HK-2 (cell line): Measurements from ENCODE around the gene SCAPER.
"Not testable (repeated sequence)": the region's sequence is repeated elsewhere in the genome, so short reads cannot be mapped to it uniquely, and the experiment has no call there.

Source experiments
- DNase-seq: peaks from one replicate; pipeline ENCODE4 v3.0.0-alpha.2; 2018; ENCODE audit not compliant: unreplicated experiment

Gene SCAPER

DNA sequence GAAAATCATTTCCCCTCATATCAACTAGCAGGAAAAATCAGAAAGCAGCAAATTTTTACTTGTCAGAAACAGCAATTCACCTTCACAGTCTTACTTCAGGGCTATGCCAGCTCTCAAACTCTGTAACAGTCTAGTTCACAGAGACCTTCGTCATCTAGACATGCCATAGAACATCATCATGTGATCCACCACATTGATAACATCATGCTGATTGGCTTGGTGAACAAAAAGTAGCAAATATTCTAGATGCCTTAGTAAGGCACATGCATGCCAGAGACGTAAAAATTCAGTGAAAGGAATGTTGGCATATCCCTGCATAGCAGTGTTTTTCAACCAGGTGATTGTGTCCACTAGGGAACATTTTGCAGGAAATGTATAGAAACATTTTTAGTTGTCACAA lies 8.6 kb upstream of the SCAPER start:
- DNase-seq = no peak

DNA sequence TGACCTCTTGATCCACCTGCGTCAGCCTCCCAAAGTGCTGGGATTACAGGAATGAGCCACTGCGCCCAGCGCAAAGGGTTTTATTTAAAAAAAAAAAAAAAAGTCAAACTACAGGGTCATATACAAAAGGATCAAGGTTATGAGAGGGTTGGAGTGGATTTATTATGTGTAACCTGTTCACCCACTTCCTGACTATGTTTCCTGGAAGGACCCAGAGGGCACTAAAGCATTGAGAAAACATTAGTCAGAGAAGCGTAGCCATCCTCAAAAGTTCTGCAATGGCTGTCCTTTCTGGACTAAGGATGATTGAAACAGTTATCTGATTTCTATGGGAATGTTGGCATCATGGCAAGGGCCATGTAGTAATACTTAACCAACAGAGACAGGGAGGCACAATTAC lies 7.3 kb upstream of the SCAPER start:
- no peak for DNase-seq

DNA sequence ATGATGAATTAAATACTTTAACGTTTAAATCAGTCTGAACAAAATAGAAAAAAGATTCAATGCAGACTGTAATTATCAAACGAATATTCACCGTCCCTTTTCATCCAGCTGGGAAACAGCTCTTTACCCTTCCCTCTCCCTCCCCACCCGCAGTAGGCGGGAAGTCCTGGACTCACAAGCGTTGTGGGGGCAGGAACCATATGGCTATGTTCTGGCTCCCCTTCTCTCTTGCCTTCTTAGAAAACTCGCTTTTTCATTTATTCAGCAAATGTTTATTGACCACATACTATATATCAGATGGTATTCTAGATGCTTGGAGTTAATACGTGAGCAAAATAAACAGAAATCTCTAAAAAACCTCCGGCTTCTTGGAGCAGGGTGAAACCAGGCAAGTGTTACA lies 715 bp upstream of the SCAPER start:
- DNase-seq = peak; percentile 3

DNA sequence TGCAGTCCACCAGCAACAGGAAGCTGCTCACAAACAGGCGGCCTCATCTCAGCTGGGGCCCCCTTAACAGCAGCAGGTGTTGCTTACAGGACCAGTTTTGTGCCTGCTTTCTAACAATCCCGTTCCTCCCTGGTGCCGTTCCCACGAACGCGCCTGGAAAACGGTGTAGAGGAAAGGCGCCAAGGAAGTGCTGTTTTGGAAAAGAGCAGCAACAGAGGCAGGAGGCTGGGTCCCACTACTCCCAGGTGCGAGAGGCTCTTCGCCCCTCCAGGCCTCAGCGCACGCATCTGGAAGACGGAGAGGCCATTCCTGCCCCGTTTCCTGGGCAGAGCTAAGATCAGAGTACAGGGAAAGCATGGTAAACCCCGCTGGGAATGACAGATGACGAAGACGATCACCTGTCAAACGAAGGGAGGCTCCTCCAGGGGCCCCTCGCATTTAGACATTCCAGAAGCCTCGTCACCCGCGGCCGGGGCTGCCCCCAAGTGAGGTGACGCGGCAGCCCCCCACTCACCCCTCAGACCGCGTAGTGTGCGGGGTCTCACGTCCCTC lies 603 bp downstream of the SCAPER start:
- peak; percentile 42 for DNase-seq

DNA sequence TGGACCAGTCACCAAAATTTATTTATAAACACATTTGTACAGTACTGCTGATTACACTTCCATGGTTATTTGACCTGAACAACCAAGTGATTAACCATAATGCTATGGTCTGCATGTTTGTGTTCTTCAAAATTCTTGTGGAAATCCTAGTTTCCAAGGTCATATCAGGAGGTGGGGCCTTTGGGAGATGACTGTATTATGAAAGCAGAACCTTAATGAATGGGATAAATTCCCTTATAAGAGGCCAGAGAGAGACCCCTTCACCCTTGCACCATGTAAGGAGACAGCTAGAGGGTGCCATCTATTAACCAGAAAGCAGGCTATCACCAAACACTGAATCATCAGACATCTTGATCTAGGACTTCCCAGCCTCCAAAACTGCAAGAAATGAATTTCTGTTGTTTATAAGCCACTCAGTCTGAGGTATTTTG lies 1.9 kb downstream of the SCAPER start:
- no peak for DNase-seq

DNA sequence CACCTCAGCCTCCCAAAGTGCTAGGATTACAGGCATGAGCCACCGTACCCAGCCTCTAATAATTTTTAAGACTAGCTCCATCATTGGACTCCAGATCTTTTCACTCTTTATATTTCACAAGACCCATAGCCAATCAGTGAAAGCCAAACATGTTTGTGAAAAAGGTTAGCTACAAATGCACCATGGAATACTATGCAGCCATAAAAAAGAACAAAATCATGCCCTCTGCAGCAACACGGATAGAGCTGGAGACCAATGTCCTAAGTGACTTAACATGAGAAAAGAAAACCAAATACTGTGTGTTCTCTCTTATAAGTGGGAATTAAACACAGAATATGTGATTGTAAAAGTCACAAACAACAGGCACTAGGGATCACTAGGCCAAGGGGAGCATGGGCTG lies 3.2 kb downstream of the SCAPER start:
- no peak for DNase-seq

DNA sequence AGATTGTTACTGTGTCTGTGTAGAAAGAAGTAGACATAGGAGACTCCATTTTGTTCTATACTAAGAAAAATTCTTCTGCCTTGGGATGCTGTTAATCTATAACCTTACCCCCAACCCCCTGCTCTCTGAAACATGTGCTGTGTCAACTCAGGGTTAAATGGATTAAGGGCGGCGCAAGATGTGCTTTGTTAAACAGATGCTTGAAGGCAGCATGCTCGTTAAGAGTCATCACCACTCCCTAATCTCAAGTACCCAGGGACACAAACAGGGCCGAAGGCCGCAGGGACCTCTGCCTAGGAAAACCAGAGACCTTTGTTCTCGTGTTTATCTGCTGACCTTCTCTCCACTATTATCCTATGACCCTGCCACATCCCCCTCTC lies 5.2 kb downstream of the SCAPER start:
- not testable (repeated sequence) for DNase-seq

DNA sequence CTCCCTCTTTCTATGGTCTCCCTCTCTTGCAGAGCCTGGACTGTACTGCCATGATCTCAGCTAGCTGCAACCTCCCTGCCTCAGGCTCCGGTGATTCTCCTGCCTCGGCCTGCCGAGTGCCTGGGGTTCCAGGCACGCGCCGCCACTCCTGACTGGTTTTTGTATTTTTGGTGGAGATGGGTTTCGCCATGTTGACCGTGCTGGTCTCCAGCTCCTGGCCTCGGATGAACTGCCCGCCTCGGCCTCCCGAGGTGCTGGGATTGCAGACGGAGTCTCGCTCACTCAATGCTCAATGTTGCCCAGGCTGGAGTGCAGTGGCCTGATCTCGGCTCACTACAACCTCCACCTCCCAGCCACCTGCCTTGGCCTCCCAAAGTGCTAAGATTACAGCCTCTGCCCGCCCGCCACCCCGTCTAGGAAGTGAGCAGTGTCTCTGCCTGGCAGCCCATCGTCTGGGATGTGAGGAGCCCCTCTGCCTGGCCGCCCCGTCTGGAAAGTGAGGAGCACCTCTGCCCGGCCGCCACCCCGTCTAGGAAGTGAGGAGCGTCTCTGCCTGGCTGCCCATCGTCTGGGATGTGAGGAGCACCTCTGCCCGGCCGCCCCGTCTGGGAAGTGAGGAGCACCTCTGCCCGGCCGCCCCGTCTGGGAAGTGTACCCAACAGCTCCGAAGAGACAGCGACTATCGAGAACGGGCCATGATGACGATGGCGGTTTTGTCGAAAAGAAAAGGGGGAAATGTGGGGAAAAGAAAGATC lies 5.8 kb downstream of the SCAPER start:
- DNase-seq = not testable (repeated sequence)

DNA sequence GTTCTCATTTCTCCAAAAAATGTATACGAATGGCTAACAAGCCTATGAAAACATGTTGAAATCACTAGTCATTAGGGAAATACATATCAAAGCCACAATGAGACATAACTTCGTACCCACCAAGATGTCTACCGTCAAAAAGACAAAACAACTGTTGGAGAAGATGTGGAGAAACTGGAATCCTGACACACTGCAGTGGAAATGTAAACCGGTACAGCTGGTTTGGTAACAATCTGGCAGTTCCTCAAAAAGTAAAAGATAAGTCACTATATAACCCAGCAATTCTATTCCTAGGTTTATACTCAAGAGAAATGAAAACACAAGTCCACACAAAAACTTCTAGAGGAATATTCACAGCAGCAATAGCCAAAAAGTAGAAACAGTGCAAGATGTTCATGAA lies 7.0 kb downstream of the SCAPER start:
- DNase-seq = no peak

DNA sequence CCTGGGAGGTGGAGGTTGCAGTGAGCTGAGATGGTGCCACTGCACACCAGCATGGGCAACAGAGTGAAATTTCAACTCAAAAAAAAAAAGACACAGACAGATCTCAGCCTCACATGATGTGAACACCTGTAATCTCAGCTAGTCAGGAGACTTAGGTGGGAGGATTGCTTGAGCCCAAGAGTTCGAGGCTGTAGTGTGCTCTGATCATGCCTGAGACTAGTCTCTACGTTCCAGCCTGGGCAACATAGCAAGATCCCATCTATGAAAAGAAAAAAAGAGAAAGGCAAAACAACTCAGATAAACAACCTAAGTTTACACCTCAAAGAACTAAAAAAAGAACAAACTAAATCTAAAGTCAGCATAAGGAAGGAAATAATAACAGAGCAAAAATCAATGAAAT lies 11.0 kb downstream of the SCAPER start:
- DNase-seq = no peak

DNA sequence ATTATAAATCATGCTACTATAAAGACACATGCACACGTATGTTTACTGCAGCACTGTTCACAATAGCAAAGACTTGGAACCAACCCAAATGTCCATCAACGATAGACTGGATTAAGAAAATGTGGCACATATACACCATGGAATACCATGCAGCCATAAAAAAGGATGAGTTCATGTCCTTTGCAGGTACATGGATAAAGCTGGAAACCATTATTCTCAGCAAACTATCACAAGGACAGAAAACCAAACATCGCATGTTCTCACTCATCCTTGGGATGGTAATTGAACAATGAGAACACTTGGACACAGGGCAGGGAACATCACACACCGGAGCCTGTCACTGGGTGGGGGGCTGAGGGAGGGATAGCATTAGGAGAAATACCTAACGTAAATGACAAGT lies 12.3 kb downstream of the SCAPER start:
- DNase-seq = not testable (repeated sequence)

DNA sequence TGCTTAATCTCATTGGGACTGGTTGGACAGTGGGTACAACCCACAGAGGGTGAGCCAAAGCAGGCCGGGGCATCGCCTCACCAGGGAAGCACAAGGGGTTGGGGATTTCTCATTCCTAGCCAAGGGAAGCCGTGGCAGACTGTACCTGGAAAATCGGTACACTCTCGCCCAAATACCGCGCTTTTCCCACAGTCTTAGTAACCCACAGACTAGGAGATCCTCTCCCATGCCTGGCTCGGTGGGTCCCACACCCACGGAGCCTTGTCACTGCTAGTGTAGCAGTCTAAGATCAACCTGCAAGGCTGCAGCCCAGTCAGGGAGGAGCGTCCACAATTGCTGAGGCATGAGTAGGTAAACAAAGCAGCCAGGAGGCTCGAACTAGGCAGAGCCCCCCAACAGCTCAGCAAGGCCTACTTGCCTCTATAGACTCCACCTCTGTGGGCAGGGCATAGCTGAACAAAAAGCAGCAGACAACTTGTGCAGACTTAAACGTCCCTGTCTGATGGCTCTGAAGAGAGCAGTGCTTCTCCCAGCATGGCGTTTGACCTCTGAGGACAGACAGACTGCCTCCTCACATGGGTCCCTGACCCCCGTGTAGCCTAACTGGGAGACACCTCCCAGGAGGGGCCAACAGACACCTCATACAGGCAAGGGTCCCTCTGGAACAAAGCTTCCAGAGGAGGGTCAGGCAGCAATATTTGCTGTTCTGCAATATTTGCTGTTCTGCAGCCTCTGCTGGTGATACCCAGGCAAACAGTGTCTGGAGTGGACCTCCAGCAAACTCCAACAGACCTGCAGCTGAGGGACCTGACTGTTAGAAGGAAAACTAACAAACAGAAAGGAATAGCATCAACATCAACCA lies 17.6 kb downstream of the SCAPER start:
- not testable (repeated sequence) for DNase-seq

DNA sequence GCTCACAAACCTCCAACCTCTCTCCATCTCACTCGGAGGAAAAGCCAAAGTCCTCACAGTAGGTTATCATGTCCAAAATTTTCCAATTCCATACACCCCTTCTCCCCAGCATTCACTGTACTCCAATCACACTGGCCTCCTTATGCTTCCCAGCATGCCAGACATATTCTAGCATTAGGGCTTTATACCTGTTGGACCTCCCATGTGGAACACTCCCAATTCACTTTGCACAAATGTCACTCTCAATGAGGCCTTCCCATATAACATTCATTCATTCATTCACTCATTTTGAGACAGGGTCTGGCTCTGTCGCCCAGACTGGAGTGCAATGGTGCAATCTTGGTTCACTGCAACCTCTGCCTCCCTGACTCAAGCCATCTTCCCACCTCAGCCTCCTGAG lies 19.9 kb downstream of the SCAPER start:
- DNase-seq = no peak

DNA sequence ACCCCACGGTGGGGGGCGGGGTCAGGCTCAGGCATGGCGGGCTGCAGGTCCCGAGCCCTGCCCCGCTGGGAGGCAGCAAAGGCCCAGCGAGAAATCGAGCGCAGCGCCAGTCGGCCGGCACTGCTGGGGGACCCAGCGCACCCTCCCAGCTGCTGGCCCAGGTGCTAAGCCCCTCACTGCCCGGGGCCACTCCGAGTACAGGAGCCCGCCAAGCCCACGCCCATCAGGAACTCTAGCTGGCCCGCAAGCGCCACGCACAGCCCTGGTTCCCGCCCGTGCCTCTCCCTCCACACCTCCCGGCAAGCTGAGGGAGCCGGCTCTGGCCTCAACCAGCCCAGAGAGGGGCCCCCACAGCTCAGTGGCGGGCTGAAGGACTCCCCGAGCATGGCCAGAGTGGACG lies 29.2 kb downstream of the SCAPER start:
- DNase-seq = no peak

DNA sequence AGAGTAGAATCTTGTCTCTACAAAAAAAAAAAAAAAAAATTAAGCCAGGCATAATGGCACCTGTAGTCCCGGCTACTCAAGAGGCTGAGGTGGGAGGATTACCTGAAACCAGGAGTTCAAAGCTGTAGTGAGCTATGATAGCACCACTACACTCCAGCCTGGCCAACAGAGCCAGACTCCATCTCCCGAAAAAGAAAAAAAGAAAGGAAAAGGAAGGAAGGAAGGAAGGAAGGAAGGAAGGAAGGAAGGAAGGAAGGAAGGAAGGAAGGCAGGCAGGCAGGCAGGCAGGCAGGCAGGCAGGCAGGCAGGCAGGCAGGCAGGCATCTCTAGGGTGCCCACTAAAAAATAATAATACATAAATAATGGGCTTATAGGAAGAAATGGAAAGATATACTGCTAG lies 32.1 kb downstream of the SCAPER start:
- DNase-seq = not testable (repeated sequence)

DNA sequence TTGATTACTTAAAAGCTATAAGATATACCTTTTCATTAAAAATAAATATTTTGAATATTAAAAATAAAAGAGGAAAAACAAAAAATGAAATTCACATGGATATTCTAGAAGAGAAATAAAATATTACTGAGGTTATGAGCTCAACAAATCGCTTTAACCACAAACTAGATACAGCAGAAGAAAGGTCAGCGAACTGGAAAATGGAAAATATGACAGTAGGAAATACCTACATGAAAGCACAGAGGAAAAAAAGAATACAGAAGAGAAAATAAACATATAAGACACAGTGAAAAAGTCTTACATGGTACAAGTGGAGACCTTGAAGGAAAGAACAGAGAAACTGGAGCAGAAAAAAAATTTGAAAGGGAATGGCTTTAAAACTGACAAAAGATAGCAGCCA lies 33.2 kb downstream of the SCAPER start:
- no peak for DNase-seq

DNA sequence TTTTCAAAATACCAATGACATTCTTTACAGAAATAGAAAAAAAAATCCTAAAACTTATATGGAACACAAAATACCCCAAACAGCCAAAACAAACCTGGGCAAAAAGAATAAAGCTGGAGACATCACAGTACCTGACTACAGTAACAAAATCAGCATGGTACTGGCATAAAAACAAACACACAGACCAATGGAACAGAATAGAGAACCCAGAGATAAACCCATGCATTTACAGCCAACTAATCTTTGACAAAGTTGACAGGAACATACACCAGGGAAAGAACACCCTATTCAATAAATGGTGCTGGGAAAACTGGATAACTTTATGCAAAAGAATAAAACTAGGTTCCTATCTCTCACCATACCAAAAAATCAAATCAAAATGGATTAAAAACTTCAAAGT lies 36.4 kb downstream of the SCAPER start:
- DNase-seq = no peak

DNA sequence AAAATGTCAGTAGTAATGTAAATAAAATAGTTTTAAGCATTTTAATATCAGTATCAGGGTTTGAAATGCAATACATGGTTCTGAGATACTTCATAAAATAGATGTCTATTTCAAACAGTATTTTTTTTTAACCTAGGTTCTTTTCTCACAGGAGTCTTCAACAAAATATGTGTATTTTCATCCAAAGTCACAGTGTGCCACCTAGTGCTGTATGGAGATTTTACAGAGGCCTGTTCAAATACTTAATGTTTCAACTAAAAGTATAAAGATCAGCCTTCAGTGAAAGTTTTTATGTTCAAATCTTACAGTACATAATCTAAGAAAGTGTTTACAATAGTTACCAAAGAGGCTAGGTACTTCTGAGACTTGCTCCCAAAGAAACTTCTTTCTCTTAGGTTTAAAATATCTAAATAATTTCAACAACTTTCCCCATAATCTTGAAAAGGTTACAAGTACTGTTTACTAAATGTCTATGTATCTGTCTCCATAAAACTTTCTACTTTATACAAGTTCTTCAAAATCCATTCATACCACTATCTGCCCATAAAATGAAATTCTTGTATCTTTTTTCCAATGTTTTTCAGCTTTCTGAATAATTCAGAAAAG lies 38.3 kb downstream of the SCAPER start:
- DNase-seq = no peak

DNA sequence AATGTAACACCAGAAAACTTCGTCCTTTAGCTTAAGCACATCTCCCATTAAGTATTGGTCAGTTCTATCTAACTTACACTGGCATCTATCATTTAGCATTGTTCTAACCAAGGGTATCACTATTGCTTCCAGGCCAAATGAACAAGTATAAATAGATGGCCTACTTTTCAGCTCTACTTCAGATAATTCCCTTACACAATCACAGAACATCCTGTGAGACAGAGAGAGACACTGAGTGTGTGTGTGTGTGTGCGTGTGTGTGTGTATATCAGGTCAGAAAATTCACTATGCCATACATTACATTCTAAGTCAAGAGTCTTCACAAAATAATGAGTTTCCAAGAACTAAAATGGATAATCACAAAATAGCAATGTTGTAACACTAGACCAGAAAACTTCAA lies 39.1 kb downstream of the SCAPER start:
- no peak for DNase-seq

DNA sequence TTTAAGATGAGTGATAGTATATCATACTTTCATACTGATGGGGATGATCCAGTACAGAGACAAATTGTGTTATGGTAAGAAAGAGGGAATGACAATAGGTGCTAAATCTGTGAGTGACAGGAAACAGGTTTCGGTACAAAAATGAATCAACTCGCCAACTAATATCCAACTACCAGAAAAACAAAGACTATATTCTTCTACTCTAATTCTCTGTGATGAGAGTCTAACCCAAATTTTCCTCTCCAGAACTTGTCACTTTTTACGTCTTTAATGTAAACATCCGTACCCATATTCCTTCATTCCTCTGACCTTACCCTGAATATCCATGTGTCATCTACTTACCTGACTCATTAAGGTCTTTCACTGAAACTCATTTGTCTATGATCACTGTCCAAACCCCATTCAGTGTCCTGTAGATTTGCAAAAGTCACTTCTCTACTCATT lies 39.6 kb downstream of the SCAPER start:
- DNase-seq = no peak

DNA sequence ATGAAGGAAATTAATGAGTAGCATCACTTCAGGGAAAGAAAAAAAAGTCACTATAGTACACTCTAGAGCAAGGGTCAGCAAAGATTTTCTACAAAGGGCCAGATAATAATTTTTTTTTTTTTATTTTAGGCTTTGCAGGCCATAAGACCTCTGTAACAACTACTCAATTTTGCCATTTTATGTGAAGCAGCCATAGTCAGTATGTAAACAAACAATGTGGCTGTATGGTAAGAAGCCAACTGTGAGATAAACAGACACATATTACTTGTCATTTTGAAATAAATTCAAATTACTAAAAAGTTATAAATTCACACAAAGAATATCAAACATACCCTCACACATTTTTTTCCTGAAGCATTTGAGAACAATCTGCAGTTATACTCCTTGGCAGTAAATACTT lies 40.6 kb downstream of the SCAPER start:
- no peak for DNase-seq

DNA sequence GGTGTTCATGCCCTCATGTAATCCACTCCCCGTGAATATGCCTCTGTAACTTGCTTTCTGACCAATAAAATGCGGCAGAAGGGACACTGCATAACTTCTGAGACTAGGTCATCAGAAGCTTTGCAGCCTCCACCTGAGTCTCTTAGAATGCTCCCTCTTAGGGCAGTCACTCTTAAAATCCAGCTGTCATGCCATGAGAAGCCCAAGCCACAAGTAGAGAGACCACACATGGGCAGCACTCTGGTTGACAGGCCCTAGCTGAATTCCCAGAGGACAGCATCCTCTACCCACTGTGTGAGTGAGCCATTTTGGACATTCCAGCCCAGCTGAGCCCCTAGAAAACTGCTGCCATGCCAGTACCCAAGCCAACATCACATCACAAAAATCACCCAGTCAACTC lies 41.4 kb downstream of the SCAPER start:
- DNase-seq = no peak
